Measurements from ENCODE around the gene RALGPS1.

GRCh38 chr9:126934441-126934840 lies 19.9 kb downstream of the RALGPS1 start:
- TF ChIP-seq CTCF (tag by site-specific recombination; IDR thresholded peaks at IDR 0.05) = no peak
- TF ChIP-seq ZBTB11 (tag by site-specific recombination; conservative IDR thresholded peaks at IDR 0.05; ENCODE audit: low read depth) = no peak
- no peak for TF ChIP-seq ZNF639 (tag by site-specific recombination; IDR thresholded peaks at IDR 0.05)
- TF ChIP-seq ZNF23 (tag by site-specific recombination; IDR thresholded peaks at IDR 0.05; ENCODE audit: borderline replicate concordance) = no peak
- no peak for TF ChIP-seq ZNF292 (tag by site-specific recombination; IDR thresholded peaks at IDR 0.05; ENCODE audit: borderline replicate concordance, low read depth)
- TF ChIP-seq ZNF274 (IDR thresholded peaks at IDR 0.05; ENCODE audit: low read length) = no peak
- TF ChIP-seq ZNF274 (tag by site-specific recombination; IDR thresholded peaks at IDR 0.05; ENCODE audit: borderline replicate concordance) = no peak
- no peak for TF ChIP-seq ZNF133 (tag by site-specific recombination; IDR thresholded peaks at IDR 0.05)
- no peak for TF ChIP-seq ZNF146 (tag by site-specific recombination; IDR thresholded peaks at IDR 0.05)
- TF ChIP-seq ZNF76 (tag by site-specific recombination; IDR thresholded peaks at IDR 0.05; ENCODE audit: borderline replicate concordance, low read depth) = no peak
- no peak for TF ChIP-seq TSHZ1 (tag by site-specific recombination; IDR thresholded peaks at IDR 0.05; ENCODE audit: borderline replicate concordance)
